ENCODE results near the gene FANCD2OS.
"Not testable (repeated sequence)": the region's sequence is repeated elsewhere in the genome, so short reads cannot be mapped to it uniquely, and the experiment has no call there.

The FANCD2OS gene

DNA sequence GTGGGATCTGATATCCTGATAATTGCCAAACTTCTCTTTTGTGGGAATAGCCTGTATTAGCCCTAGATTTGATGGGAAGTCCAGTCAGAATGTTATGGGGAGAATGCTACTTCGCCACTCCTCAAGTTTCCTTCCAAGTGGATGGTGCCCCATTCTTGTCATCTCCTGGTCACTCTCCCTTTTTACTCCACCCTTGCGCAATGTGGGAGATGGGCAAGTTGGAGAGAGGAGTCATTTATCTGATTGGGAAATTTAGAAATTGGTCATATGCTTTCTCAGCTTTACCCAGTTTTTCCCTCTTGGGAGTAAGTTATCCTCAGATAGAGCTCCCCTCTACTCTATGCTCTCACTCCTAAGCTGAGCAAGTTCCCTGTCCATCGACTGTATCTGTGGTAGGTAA, 14.4 kb downstream of the FANCD2OS start:
- no peak for DNase-seq (ENCODE audit: low read depth in 2 of 2)

DNA sequence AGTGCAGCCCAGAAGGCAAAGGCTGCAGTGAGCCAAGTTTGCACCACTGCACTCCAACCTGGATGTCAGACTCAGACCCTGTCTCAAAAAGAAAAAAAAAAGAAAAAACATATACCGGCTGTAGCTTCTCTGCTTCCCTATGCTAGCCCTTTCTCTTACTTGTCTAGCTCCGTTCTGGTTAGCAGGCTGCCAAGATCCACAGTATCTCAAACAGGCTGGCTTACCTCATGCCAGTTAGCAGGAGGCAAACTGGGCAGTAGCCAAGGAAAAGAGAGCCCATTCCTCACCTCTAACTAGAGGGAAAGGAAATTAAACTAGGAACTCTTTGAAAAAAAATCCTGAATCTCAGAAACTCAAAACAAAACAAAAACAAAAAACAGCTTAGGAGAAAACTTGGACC, 16.7 kb downstream of the FANCD2OS start:
- DNase-seq (ENCODE audit: low read depth in 2 of 2): not testable (repeated sequence)

DNA sequence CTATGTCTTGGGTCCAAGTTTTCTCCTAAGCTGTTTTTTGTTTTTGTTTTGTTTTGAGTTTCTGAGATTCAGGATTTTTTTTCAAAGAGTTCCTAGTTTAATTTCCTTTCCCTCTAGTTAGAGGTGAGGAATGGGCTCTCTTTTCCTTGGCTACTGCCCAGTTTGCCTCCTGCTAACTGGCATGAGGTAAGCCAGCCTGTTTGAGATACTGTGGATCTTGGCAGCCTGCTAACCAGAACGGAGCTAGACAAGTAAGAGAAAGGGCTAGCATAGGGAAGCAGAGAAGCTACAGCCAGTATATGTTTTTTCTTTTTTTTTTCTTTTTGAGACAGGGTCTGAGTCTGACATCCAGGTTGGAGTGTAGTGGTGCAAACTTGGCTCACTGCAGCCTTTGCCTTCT, 17.3 kb downstream of the FANCD2OS start:
- DNase-seq (ENCODE audit: low read depth in 2 of 2): not testable (repeated sequence)

DNA sequence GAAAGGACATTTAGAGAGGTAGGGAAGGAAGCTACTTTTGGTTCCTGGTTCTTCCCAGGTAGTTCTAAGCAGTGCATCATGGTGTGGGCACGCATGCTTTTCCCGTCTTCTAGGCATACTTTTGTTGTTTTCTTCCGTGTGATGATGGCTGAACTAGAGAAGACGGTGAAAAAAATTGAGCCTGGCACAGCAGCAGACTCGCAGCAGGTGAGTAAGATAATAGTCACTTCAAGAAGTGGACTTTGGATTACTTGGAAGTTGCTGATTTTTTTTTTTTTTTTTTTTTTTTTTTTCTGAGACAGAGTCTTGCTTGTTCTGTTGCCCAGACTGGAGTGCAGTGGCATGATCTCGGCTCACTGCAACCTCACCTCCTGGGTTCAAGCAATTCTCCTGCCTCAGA, 17.9 kb downstream of the FANCD2OS start:
- DNase-seq (ENCODE audit: low read depth in 2 of 2): no peak

DNA sequence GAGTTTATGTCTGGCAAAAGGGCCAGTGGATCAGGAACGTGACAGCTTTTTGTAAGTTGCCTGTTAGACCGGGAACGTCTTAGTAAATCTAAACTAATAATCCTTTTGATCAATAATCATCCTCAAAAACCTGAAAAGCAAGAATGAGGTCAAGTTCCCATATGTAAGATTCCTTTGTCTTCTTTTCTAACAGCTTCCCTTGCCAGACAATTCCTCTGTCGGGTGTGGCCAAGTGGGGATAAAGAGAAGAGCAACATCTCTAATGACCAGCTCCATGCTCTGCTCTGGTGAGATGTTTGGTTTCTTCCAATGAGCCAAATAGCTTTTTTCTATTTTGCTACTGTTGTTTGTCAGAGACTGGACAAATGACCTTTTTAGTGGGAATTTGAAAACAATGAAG, 19.8 kb downstream of the FANCD2OS start:
- no peak for DNase-seq (ENCODE audit: low read depth in 2 of 2)

DNA sequence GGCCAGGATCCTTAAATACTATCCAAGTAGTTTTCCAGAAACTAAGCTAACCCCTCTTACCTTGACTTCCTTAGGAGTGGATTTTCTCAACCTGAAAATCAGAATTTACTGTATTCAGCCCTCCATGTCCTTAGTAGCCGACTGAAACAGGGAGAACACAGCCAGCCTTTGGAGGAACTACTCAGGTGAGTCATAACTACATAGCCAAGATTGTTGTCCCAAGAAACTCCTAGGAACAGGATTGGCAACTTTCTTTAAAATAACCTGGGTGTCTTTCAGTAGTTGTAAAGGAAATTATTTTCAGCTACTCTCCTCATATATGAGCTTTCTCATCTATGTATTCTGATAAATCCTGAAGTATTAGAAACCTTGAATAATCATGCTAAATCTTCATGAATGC, 22.3 kb downstream of the FANCD2OS start:
- no peak for DNase-seq (ENCODE audit: low read depth in 2 of 2)

DNA sequence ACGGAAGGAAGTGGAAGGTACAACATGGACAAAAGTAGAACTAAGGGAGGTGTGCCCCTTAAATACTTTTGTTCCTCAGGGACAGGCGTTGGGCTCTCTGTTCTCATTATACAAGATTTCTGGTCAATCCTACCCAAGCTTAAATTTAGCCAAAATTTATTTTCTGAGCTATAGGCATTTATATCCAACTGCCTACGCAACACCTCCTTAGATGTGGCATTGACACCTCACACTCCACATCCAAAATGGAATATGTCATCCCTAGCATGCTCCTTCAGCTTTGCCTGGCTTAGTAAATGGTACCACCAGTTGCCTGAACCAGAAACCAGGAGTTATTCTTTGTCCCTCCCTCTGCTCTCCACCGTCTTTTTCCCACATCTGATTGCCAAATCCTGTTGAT, 26.2 kb downstream of the FANCD2OS start:
- no peak for DNase-seq (ENCODE audit: low read depth in 2 of 2)

DNA sequence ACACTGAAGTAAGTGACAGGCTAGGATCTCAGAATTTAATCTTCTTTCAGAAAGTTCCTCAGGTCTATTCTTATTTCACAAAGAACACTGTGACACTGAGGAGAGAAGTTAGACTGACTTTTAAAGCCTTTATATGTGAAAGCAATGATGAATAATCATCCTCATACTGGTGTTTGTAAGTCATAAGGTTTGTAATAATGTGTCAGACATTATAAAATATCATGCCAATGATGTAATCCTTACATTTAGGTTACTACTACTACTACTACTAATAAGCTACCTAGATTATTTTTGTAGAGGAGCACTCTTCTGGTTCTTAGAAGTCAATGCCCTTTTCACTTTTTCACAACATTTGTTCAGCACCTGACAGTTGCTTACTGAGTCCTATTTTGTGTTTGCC, 33.4 kb downstream of the FANCD2OS start:
- DNase-seq (ENCODE audit: low read depth in 2 of 2): no peak

DNA sequence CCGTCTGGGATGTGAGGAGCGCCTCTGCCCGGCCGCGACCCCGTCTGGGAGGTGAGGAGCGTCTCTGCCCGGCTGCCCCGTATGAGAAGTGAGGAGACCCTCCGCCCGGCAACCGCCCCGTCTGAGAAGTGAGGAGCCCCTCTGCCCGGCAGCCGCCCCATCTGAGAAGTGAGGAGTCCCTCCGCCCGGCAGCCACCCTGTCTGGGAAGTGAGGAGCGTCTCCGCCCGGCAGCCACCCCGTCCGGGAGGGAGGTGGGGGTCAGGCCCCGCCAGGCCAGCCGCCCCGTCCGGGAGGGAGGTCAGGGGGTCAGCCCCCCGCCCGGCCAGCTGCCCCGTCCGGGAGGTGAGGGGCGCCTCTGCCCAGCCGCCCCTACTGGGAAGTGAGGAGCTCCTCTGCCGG, 38.0 kb downstream of the FANCD2OS start:
- not testable (repeated sequence) for DNase-seq (ENCODE audit: low read depth in 2 of 2)

DNA sequence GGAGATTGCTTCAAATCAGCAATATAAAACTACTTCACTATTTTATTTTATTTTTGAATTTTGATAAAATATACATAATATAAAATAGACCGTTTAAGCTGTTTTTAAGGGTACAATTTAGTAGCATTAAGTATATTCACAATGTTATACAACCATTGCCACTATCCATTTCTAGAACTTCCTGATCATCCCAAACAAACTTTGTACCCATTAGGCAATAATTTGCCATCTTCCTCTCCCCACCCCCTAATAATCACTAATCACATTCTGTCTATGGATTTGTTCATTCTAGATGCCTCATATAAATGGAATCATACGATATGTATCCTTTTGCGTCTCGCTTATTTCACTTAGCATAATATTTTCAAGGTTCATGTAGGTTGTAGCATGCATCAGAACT, 53.0 kb downstream of the FANCD2OS start:
- no peak for DNase-seq (ENCODE audit: low read depth in 2 of 2)

All from stimulated activated CD8-positive, alpha-beta memory T cell treated with anti-CD3 and anti-CD28 coated beads, Interleukin-2, amount 100 ng/mL, for 48 hours (primary cell).